ENCODE results near the gene ODC1.
"Not testable (repeated sequence)": the region's sequence is repeated elsewhere in the genome, so short reads cannot be mapped to it uniquely, and the experiment has no call there.

Gene ODC1

GRCh38 chr2:10477443-10478297 lies 29.5 kb upstream of the ODC1 start:
- DNase-seq, result no peak

GRCh38 chr2:10476723-10477442 lies 28.8 kb upstream of the ODC1 start:
- no peak for DNase-seq

GRCh38 chr2:10475811-10476660 lies 27.9 kb upstream of the ODC1 start:
- DNase-seq, result no peak

GRCh38 chr2:10475221-10475722 lies 27.1 kb upstream of the ODC1 start:
- DNase-seq, result no peak

GRCh38 chr2:10473121-10473756 lies 25.1 kb upstream of the ODC1 start:
- DNase-seq, result no peak

- no peak for DNase-seq
Measured at GRCh38 chr2:10471955-10472354, 23.8 kb upstream of the ODC1 start.

GRCh38 chr2:10471046-10471571 lies 23.0 kb upstream of the ODC1 start:
- DNase-seq, result no peak

GRCh38 chr2:10469955-10470608 lies 22.0 kb upstream of the ODC1 start:
- DNase-seq, result no peak

GRCh38 chr2:10469301-10469700 lies 21.2 kb upstream of the ODC1 start:
- DNase-seq, result no peak

- no peak for DNase-seq
Measured at GRCh38 chr2:10467401-10467800, 19.3 kb upstream of the ODC1 start.

- no peak for DNase-seq
Measured at GRCh38 chr2:10466801-10467200, 18.7 kb upstream of the ODC1 start.

GRCh38 chr2:10465910-10466309 lies 17.8 kb upstream of the ODC1 start:
- no peak for DNase-seq

GRCh38 chr2:10462178-10463083 lies 14.3 kb upstream of the ODC1 start:
- DNase-seq, result no peak

- no peak for DNase-seq
Measured at GRCh38 chr2:10460366-10460796, 12.3 kb upstream of the ODC1 start.

- DNase-seq, result no peak
Measured at GRCh38 chr2:10457846-10458598, 9.9 kb upstream of the ODC1 start.

- not testable (repeated sequence) for DNase-seq
Measured at GRCh38 chr2:10457195-10457594, 9.1 kb upstream of the ODC1 start.

GRCh38 chr2:10454505-10454904 lies 6.4 kb upstream of the ODC1 start:
- no peak for DNase-seq

GRCh38 chr2:10453905-10454298 lies 5.8 kb upstream of the ODC1 start:
- no peak for DNase-seq

- DNase-seq, result no peak
Measured at GRCh38 chr2:10452956-10453904, 5.1 kb upstream of the ODC1 start.
